NT2/D1 (cell line): ENCODE results near the gene SLC16A6.

Experiments used
- SUZ12 ChIP-seq: IDR thresholded peaks from 2 replicates; pipeline ENCODE4 v1.6.1; 2011; ENCODE audit not compliant: insufficient read length, insufficient read depth; ENCODE audit errors: extremely low read depth
- YY1 ChIP-seq: IDR thresholded peaks from 2 replicates; pipeline ENCODE4 v1.6.1; 2011; ENCODE audit not compliant: insufficient read length, insufficient read depth
- ZNF274 ChIP-seq: IDR thresholded peaks from 2 replicates; pipeline ENCODE4 v1.6.1; 2011; ENCODE audit warnings: mild to moderate bottlenecking, low read depth, low read length

DNA sequence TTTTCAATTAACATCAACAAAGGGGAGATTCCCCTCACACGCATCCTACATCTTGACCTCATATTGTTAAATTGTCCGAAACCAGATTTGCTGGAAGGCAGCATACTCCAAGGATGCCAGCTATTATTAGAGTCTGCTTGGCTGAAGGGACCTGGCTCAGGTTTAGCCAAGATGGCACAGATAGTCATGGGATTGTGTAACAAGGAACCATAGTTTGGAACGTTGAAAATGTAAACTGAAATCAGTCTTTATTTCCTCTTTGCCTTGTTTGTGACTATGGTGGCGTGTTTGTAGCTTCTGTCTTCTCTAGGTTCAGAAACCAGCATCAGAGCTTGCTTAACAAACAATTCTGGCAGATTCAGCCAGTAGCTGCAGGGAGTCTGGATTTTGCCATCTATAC lies 6.3 kb upstream of the SLC16A6 start:
- TF ChIP-seq ZNF274 (no peak), SUZ12 (no peak), YY1 (no peak)
